HG03469 (cell line): ENCODE results near the gene TMEM63A.
A peak's percentile ranks its signal among the peaks of the same experiment; 100 is the strongest.
"Not testable (repeated sequence)": the region's sequence is repeated elsewhere in the genome, so short reads cannot be mapped to it uniquely, and the experiment has no call there.

Source experiments
- ATAC-seq: cut with Tn5 transposase; IDR thresholded peaks from one replicate; pipeline ENCODE4 v1.9.1; 2021; ENCODE audit warnings: mild to moderate bottlenecking, moderate library complexity, moderate number of reproducible peaks; ENCODE audit not compliant: unreplicated experiment

TMEM63A gene

GRCh38 chr1:225881959-225882693 lies at the start of gene TMEM63A:
Gene TMEM63A, minus strand, starts transcription at chr1:225882380. Its CDS starts 4,800 bp downstream, at chr1:225877580.
- ATAC-seq: peak; percentile 67

- ATAC-seq: no peak
These were observed 49.3 kb upstream of the TMEM63A start for GRCh38 chr1:225931270-225932136.

- ATAC-seq: no peak
These were observed 48.4 kb upstream of the TMEM63A start for GRCh38 chr1:225930566-225930965.

GRCh38 chr1:225929462-225929861 lies 47.3 kb upstream of the TMEM63A start:
- not testable (repeated sequence) for ATAC-seq

GRCh38 chr1:225928186-225929175 lies 46.3 kb upstream of the TMEM63A start:
- ATAC-seq: no peak

GRCh38 chr1:225926551-225927113 lies 44.5 kb upstream of the TMEM63A start:
- ATAC-seq: no peak

GRCh38 chr1:225923692-225924555 lies 41.7 kb upstream of the TMEM63A start, which contains the start of gene PYCR2:
Gene PYCR2, minus strand, starts transcription at chr1:225924250. Its CDS starts 140 bp downstream, at chr1:225924110.
- ATAC-seq: peak; percentile 94

GRCh38 chr1:225923381-225923691 lies 41.2 kb upstream of the TMEM63A start:
- ATAC-seq: no peak

GRCh38 chr1:225921734-225922709 lies 39.8 kb upstream of the TMEM63A start:
- ATAC-seq: no peak

GRCh38 chr1:225919906-225920305 lies 37.7 kb upstream of the TMEM63A start:
- no peak for ATAC-seq

GRCh38 chr1:225918280-225918679 lies 36.1 kb upstream of the TMEM63A start:
- no peak for ATAC-seq

- ATAC-seq: no peak
These were observed 35.4 kb upstream of the TMEM63A start for GRCh38 chr1:225917536-225917935.

GRCh38 chr1:225917101-225917500 lies 34.9 kb upstream of the TMEM63A start:
- no peak for ATAC-seq

GRCh38 chr1:225915538-225915991 lies 33.4 kb upstream of the TMEM63A start:
- ATAC-seq: no peak

- ATAC-seq: no peak
These were observed 32.8 kb upstream of the TMEM63A start for GRCh38 chr1:225914947-225915346.

- ATAC-seq: no peak
These were observed 32.2 kb upstream of the TMEM63A start for GRCh38 chr1:225914391-225914790.

GRCh38 chr1:225911191-225912130 lies 29.3 kb upstream of the TMEM63A start:
- no peak for ATAC-seq
